T-helper 22 cell (primary cell): ENCODE results near the gene NRARP.

Experiments used
- DNase-seq: peaks from one replicate; pipeline ENCODE4 v3.0.0-alpha.2; 2020; ENCODE audit warnings: low read depth

Gene NRARP

GRCh38 chr9:137297966-137298365 lies 4.1 kb downstream of the NRARP start:
- no peak for DNase-seq

DNA sequence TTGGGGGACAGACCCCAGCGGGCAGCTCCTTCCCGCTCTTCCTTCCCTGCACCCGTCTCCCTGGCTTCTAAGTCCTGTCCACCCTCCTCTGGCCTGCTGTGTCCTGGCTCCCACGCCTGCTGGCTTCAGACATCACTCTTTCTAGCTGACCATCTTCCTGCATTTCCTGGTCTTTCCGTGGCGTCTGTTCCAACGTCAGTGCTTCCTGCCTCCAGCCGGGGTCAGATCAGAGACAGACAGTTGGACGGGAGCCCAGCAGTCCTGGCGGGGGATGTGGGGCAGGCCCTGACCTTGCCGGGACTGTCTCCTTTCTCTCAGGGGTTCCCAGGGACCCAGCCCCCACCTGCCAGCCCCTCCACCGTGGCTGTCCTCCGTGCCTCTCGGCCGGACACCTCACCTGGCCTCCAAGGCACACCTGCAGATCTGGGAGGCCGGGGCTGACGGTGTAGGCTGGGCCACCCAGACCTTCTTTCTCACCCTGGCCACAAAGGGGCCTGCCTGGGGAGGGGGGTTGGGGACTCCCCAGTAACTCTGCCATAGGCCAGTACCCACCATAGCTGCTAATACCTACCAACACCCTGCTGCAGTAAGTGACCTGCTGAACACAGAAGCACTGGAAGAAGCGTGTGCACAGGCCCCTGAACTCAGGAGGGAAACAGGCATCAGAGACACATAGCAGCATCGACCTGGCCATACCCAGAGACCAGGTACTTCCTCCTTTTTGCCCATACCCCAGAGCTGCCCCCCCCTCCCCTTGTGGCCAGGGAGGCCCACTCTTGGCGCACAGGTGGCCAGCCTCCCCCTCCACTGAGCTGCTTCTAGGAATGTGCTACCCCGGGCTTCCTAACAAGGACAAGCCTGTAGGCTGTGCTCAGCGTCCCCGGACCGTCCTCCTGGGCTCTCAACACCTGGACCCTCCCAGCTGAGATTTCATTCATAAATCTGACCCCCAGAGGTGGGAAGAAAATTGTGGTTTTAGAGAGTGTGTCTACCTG lies 5.1 kb downstream of the NRARP start:
- no peak for DNase-seq

GRCh38 chr9:137295849-137296669 lies 6.0 kb downstream of the NRARP start:
- no peak for DNase-seq

DNA sequence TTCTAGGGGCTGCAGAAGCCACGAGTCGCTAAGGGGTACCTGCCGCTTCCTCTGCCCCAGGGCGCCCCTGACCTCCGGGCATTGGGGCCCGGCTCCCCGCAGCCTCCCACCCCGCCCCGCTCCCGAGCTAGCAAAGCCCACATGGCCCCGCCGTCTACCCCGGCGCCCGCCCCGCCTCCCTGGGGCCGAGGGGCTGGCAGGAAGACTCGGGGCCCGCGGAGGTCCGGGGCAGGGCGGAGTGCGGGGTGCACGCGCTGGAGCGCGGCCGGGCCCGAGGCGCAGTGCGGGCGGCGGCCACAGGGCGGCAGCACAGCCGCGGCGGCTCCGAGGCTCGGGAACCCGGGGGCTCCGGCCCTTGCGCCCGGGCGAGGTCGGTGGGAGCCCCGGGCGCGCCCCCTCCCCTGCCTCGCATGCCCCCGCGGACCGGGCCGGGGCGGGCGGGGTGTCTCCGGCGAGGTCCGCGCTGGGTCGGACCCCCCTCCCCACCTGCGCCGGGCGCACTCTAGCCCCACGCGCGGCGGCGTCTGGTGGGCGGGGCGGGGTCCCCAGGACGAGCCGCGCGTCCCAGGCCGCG lies 6.7 kb downstream of the NRARP start:
- no peak for DNase-seq

DNA sequence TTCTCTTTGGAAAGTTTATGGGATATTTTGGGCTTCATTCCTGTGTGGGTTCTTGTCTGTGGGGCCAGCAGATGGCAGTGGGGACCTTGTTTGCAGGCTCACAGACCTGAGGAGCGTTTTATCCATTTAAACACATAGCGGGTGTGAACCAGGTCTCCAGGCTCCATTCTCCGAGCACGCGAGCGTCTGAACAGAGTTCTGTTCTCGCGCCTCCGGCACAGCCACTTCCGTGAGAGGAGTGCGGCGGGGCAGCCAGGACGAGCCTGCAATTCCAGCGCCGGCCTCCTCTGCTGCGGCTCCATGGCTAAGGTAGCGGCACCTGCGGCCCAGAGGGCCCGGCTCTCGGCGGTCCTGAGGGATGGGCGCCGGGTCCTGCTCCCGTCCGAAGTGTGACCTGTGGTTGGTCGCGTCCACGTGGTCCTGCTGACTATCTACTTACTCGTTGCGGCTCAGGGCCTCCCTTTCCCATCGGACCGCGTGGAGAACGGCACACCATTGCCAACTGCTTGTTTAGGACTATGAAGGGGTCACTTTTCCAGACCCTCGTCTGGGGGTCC lies 7.3 kb downstream of the NRARP start:
- no peak for DNase-seq

- no peak for DNase-seq
These were observed 7.9 kb downstream of the NRARP start for GRCh38 chr9:137294091-137294680.

DNA sequence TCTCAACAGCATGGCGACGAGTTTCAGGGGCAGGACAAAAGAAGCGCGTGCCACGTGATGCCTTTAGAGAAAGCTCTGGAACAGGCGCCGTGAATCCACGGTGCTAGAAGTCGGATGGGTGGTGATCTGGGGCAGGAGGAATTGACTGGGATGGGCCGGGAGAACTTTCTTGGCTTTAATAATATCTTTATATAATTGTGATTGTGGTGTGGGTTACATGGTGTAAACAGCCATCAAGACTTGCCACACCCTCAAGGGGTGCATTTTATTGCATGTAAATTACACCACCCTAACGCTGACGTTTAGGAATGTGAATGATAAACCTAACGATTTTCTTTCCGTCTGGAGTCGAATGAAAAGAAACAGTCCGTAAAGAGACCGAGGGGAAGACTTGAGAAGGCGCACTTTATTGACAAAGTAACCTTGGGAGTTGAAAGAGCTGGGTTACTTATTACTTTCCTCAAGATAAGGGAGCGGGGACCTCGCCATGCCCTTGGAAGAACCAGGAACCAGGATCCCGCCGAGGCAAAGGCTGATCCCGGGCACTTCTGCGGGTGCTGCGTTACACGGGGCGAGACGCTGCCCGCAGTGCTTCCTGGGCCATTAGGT lies 8.5 kb downstream of the NRARP start:
- DNase-seq: no peak

GRCh38 chr9:137293094-137293481 lies 9.0 kb downstream of the NRARP start:
- DNase-seq: no peak

GRCh38 chr9:137286975-137287383 lies 15.1 kb downstream of the NRARP start:
- no peak for DNase-seq

- no peak for DNase-seq
These were observed 20.5 kb downstream of the NRARP start for GRCh38 chr9:137281345-137282116.

GRCh38 chr9:137280474-137281344 lies 21.4 kb downstream of the NRARP start:
- no peak for DNase-seq

GRCh38 chr9:137279741-137280473 lies 22.2 kb downstream of the NRARP start:
- DNase-seq: no peak

GRCh38 chr9:137278721-137279711 lies 23.1 kb downstream of the NRARP start:
- no peak for DNase-seq

DNA sequence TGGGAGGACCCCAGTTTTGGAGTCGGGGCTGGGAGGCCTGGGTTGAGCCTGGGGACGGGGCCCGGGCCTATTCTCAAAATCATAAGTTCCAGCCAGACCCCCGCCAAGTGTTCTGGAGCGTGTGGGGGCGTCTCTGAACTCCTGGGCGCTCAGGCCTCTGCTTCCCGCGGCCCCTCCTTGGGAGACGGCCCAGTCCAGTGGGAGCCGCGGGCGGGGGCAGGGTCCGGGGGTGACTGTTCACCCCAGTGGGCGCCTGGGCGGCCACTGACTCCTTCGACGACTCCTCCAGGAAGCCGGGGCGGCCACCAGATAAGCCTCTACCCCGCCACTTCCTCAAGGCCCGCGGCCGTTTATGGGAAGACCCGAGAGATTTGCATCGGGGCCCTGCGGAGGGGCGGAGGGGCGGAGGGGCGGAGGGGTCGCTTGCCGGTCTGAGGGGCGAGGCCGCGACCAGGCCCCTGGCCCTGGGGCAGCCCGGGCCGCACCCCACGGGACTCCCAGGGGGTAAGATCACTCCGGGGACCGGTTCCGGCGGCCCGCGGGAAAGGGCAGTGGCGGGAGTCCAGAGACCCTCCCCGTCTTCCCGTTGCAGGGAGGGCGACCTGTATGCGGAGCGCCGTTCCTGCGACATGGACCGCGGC lies 23.9 kb downstream of the NRARP start:
- no peak for DNase-seq

- DNase-seq: no peak
These were observed 24.6 kb downstream of the NRARP start, which contains the start of gene TOR4A for GRCh38 chr9:137277329-137278041. Gene TOR4A (plus strand): TSS chr9:137277726. CDS start chr9:137278690, 964 bp downstream.
